GM20000 (cell line): ENCODE results near the gene AQP11.
"Not testable (repeated sequence)": the region's sequence is repeated elsewhere in the genome, so short reads cannot be mapped to it uniquely, and the experiment has no call there.

Experiments used
- DNase-seq: peaks from one replicate; pipeline ENCODE4 v3.0.0; 2012; ENCODE audit warnings: low spot score
- TF ChIP-seq, protein P1 (sequence below): IDR thresholded peaks from 2 replicates; pipeline ENCODE4 v1.5.1; 2012; ENCODE audit warnings: mild to moderate bottlenecking, control low read depth; ENCODE audit errors: extremely low read depth, missing control alignments

AQP11 gene

DNA sequence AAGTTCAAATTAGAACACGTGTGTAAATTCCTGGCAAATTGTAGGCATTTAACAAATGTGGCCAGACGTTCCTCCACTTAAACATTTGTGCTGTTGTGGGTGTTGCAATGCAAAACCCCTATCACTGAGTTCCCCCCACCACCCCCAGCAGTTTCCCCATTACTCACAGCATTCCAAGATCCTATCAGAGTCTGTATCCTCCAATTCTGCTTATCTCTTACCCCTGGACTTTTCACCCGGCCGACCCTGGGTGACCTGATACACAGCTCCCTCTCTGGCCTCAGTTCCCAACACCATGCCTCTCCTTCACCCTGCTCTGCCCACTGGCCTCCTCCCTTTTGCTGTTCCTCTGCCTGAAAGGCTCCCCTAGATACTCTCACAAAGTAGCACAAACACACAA, 31.4 kb upstream of the AQP11 start:
- DNase-seq = no peak
- TF ChIP-seq, protein P1, sequence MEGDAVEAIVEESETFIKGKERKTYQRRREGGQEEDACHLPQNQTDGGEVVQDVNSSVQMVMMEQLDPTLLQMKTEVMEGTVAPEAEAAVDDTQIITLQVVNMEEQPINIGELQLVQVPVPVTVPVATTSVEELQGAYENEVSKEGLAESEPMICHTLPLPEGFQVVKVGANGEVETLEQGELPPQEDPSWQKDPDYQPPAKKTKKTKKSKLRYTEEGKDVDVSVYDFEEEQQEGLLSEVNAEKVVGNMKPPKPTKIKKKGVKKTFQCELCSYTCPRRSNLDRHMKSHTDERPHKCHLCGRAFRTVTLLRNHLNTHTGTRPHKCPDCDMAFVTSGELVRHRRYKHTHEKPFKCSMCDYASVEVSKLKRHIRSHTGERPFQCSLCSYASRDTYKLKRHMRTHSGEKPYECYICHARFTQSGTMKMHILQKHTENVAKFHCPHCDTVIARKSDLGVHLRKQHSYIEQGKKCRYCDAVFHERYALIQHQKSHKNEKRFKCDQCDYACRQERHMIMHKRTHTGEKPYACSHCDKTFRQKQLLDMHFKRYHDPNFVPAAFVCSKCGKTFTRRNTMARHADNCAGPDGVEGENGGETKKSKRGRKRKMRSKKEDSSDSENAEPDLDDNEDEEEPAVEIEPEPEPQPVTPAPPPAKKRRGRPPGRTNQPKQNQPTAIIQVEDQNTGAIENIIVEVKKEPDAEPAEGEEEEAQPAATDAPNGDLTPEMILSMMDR = no peak

DNA sequence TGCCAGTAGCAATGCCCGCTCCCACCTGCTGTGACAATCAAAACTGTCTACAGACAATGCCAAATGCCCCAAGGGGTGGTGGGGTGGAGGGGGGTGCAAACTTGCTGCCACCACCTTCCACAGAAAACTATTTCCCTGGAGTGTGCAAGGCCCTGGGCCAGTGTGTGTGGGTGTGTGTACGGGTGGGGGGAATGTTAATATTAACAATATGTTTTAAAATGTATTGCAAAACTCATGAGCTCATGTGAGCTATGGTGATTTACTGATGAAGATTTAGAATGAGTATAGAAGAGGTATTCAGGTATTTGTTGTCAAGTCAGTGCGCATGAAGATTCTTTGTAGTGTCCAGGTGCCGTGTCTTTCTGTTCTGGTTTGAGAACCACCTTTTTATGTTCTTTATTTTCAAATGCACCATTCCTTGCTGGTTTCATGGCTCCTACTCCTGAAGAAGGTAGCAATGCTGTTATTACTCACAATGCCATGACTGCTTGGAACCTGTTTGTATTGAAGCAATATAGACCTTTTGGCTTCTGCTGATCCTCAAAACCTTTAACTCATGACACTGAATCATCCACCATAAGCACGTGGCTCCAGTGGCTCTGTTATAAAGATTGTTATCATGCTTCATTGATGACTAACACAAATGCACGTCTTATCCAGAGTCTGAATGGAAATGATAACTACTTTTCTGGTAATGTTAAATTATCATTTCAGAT, 29.9 kb upstream of the AQP11 start:
- no peak for DNase-seq
- TF ChIP-seq, protein P1 = no peak

- DNase-seq = no peak
- TF ChIP-seq, protein P1 = no peak
These were observed 29.1 kb upstream of the AQP11 start for GRCh38 chr11:77560605-77561004.

DNA sequence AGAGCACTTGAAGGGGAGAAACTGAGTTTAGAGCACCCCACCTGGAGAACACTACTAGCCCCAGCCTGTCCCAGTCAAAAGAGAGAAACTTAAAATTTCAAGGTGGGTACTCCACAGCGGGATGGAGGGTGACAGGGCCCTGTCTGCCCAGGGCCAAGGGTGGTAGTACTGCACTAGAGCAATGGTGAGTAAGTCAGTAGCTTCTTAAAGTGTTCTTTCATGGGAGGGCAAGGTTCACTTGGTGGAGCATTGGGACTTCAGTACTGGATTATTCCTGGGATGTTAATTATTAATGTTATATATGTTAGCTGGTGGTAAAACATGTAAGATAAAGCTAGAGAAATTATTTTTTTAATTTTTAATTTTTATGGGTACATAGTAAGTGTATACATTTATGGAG, 28.5 kb upstream of the AQP11 start:
- no peak for DNase-seq
- TF ChIP-seq, protein P1 = no peak

DNA sequence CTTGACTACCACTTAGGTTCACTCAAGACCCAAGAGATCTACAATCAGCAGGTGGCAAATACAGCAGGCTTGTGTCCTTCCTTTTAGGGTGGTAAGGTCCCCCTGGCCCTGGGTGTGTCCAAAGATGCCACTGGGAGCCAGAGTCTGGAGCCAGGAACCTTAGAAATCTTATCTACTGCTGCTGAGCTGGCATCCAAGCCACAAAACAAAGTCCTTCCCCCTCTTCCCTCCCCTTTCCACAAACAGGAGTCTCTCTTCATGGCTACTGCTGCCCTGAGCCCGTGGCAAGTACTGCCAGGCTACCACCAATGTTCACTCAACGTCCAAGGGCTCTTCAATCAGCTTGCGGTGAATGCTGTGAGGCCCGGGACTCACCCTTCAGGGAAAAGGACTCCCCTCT, 21.4 kb upstream of the AQP11 start:
- DNase-seq = no peak
- TF ChIP-seq, protein P1 = no peak

DNA sequence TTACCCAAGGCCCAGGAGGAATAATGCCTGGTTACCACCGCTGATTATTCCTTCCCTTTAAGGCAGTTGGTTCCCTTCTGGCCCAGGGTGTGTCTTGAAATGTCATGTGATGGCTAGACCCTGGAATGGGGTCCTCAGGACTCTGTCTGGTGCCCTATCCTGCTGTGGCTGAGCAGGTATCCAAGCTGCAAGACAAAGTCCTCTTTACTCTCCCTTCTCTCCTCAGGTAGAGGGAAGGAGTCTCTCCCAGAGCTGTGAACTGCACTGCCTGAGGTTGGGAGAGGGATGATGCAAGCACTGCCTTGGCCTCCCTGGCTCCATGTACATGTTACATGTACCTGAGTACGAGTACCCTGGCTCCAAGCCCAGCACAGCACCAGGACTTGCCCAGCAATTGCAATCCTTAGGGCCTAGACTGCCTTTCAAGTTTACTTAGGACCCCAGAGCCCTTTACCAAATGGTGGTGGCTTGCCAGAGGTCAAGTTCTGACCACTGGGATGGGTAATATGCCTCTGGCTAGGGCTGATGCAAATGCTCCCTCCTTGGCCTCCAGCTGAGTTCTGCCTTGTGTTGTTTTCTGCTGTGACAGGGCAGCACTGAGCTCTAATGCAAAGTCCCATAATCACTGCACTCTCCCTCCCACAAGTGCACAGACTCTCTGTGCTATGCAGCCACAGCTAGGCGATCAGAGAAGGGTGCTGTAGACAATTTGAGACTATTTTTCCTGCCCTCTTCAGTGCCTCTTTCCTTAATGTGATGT, 20.7 kb upstream of the AQP11 start:
- TF ChIP-seq, protein P1 = no peak
- no peak for DNase-seq

- no peak for DNase-seq
- TF ChIP-seq, protein P1 = no peak
These were observed 20.1 kb upstream of the AQP11 start for GRCh38 chr11:77569676-77570070.

DNA sequence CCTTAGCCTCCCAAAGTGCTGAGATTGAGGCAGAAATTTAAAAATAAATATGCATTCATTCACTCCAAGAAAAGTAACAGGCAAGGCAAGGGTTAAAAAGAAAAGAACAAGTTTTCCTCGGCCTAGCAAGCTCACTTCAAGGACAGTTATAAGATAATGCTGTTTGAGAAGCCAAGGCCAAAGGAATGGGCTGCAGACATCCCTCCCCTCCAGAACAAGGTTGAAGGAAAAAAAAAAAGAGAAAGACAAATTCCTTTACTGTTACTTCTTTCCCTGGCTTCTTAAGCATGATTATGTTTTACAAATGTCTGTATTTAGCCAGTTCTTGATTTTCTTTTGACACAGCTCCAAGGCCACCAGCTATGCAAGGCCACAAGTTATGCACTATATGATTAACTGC, 18.9 kb upstream of the AQP11 start:
- DNase-seq = not testable (repeated sequence)

DNA sequence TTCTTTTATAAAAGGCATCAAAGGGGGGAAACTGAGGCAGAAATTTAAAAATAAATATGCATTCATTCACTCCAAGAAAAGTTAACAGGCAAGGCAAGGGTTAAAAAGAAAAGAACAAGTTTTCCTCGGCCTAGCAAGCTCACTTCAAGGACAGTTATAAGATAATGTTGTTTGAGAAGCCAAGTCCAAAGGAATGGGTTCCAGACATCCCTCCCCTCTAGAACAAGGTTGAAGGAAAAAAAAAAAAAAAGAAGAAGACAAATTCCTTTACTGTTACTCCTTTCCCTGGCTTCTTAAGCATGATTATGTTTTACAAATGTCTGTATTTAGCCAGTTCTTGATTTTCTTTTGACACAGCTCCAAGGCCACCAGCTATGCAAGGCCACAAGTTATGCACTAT, 14.3 kb upstream of the AQP11 start:
- not testable (repeated sequence) for DNase-seq
